Lung (tissue), 12 donors: Measurements from ENCODE around the gene FNDC11. TPM values are rescaled to one million over a fixed set of nuclear protein-coding genes. Genes with fewer than 3 reads are reported as not detected.

Experiments
- ATAC-seq: fragments of 200-7000 bp; cut with Tn5 transposase; one replicate; pipeline ENCODE4 v1.9.1; 2020; ENCODE audit warnings: moderate number of reproducible peaks; ENCODE audit not compliant: insufficient read depth, low FRiP score
- DNase-seq, 3 donors: peaks; one replicate each; pipeline ENCODE4 v3.0.0-alpha.2; 2013 to 2017
- H3K27ac ChIP-seq, 2 donors: one replicate each; pipeline ENCODE4 v1.5.1; 2013; ENCODE audit warnings: mild to moderate bottlenecking in 2 of 2, moderate library complexity in 2 of 2, control low read depth in 1 of 2, inconsistent platforms in 1 of 2, low read depth in 1 of 2, low read length in 1 of 2
- H3K27me3 ChIP-seq, 3 donors: one replicate each; pipeline ENCODE4 v1.5.1; 2013; ENCODE audit warnings: low read length in 2 of 3; ENCODE audit not compliant: control insufficient read depth in 3 of 3, insufficient read depth in 3 of 3
- H3K36me3 ChIP-seq, 4 donors: one replicate each; pipeline ENCODE4 v1.5.1; 2013; ENCODE audit warnings: low read length in 4 of 4, mild to moderate bottlenecking in 1 of 4, moderate library complexity in 1 of 4; ENCODE audit not compliant: control insufficient read depth in 4 of 4, insufficient read depth in 4 of 4
- H3K4me1 ChIP-seq, 5 donors: one replicate each; pipeline ENCODE4 v1.5.1; 2013; ENCODE audit warnings: low read length in 5 of 5, mild to moderate bottlenecking in 2 of 5, moderate library complexity in 1 of 5; ENCODE audit not compliant: control insufficient read depth in 5 of 5, insufficient read depth in 5 of 5
- H3K4me3 ChIP-seq: one replicate; pipeline ENCODE4 v1.5.1; 2013; ENCODE audit warnings: mild to moderate bottlenecking, control low read depth, moderate library complexity
- H3K9ac ChIP-seq, 2 donors: one replicate each; pipeline ENCODE4 v1.5.1; 2013; ENCODE audit warnings: low read length in 2 of 2, control low read depth in 1 of 2; ENCODE audit not compliant: insufficient read depth in 1 of 2
- H3K9me3 ChIP-seq, 4 donors: one replicate each; pipeline ENCODE4 v1.5.1; 2013; ENCODE audit warnings: low read length in 3 of 4, mild to moderate bottlenecking in 1 of 4, moderate library complexity in 1 of 4; ENCODE audit not compliant: control insufficient read depth in 4 of 4, insufficient read depth in 3 of 4
- CTCF ChIP-seq: IDR thresholded peaks from 2 replicates; pipeline ENCODE4 v1.5.1; 2012; ENCODE audit warnings: mild to moderate bottlenecking; ENCODE audit errors: control extremely low read depth, extremely low read depth
- WGBS, 2 donors: extraction: QIAGEN DNeasy Blood & Tissue Kit; methylation state at CpG; one replicate each; pipeline ENCODE4 v1.1.7; 2013; 5-methylcytosine and 5-hydroxymethylcytosine counted together
- polyA plus RNA-seq, 2 donors: library from polyadenylated mRNA; stranded (reverse); fragments of 200-250 nt; gene quantifications; one replicate each; pipeline ENCODE4 v1.2.1, GENCODE V29; 2013
- total RNA-seq, 2 donors: library from RNA; depleted of rRNA in 1 of 2; stranded (reverse); fragments of >200 nt in 1 of 2; gene quantifications; one replicate each; pipeline ENCODE4 v1.2.1, GENCODE V29; 2014 to 2021
- donor health status: control.
- donor health status: control.
- donor health status: Bipolar disorder and iron deficiency.
- donor health status: healthy.
- donor health status: DM: yes; HTN: yes; CAD: no.

FNDC11 gene
- total and polyA plus RNA-seq, 4 donors, result 1.0 to 3.2 (median 2.3) TPM

DNA sequence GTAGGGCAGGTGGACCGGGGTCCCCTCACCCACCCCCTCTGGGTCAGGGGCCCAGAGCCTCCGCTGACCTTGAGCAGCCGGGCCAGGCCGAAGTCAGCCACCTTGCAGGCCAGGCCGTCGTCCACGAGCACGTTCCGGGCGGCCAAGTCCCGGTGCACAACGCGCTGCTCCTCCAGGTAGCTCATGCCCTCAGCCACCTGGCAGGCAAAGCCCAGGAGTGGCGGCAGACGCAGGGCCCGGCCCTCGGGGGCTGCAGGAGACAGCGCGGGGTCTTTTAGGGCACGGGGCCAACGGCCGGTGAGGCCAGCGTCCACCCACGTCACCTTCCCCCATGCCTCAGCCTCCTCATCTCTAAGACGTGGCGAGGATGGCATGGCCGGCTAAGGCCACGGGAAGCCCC lies 12.6 kb upstream of the FNDC11 start:
- Histone ChIP-seq H3K36me3 (no peaks in the 10 kb centered on the region), H3K4me1 (peaks cover 0 to 2% (median 0%) of the 10 kb centered on the region in 5 donors), H3K9ac (no peak overlapping the region), H3K27me3 (peaks cover 0 to 7% (median 0%) of the 10 kb centered on the region in 3 donors), H3K9me3 (no peaks in the 10 kb centered on the region), H3K4me3 (no peak overlapping the region), H3K27ac (no peak overlapping the region)
- no peak for DNase-seq
- 92 to 94% methylated on average over 26 to 28 of the region's 28 CpGs for WGBS, 2 donors
- no peak for TF ChIP-seq CTCF
- no peak for ATAC-seq

DNA sequence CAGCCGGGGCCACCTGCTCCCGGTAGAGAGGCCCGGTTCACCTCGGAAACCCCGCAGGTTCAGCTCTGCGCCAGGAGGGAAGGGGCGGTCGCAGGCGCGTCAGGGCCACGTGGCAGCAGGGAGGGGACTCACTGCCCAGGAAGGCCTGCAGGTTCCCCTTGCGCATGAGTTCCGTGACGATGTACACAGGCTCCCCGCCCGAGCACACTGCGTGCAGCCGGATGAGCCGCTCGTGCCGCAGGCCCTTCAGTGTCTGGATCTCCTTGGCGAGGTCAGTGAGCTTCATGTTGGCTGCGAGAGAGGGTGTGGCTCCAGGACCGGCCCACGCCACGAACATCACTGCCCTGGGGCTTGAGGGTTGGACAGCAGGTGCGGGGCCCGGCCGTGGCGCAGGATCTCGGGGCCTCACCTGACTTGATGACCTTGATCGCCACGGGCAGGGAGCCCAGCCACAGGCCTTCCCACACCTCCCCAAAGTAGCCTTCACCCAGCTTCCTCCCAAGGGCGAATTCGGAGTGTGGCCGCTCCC lies 11.9 kb upstream of the FNDC11 start:
- Histone ChIP-seq H3K27ac (no peak overlapping the region), H3K4me3 (no peak overlapping the region), H3K36me3 (no peaks in the 10 kb centered on the region), H3K4me1 (no peaks in the 10 kb centered on the region), H3K9me3 (no peaks in the 10 kb centered on the region), H3K9ac (no peak overlapping the region), H3K27me3 (peaks cover 0 to 12% (median 0%) of the 10 kb centered on the region in 3 donors)
- WGBS, 2 donors, result 84 to 93% methylated on average over 35 to 36 of the region's 36 CpGs
- no peak for TF ChIP-seq CTCF
- DNase-seq (no peak), ATAC-seq (no peak)

GRCh38 chr20:63542696-63543095 lies 11.3 kb upstream of the FNDC11 start:
- WGBS, 2 donors, result 88 to 89% methylated on average over 10 of the region's 10 CpGs
- Histone ChIP-seq H3K4me1 (no peaks in the 10 kb centered on the region), H3K27ac (no peak overlapping the region), H3K36me3 (no peaks in the 10 kb centered on the region), H3K4me3 (no peak overlapping the region), H3K9me3 (no peaks in the 10 kb centered on the region), H3K27me3 (peaks cover 0 to 12% (median 0%) of the 10 kb centered on the region in 3 donors), H3K9ac (no peak overlapping the region)
- no peak for TF ChIP-seq CTCF
- ATAC-seq (no peak), DNase-seq (no peak)

GRCh38 chr20:63543131-63543530 lies 10.8 kb upstream of the FNDC11 start:
- Histone ChIP-seq H3K36me3 (no peaks in the 10 kb centered on the region), H3K27ac (no peak overlapping the region), H3K9me3 (no peaks in the 10 kb centered on the region), H3K4me3 (no peak overlapping the region), H3K27me3 (peaks cover 0 to 16% (median 3%) of the 10 kb centered on the region in 3 donors), H3K4me1 (no peaks in the 10 kb centered on the region), H3K9ac (no peak overlapping the region)
- DNase-seq, result no peak
- WGBS, 2 donors, result 87 to 89% methylated on average over 10 of the region's 10 CpGs
- ATAC-seq, result no peak
- no peak for TF ChIP-seq CTCF
